DMS53 treated with DMSO at 0.1 percent for 48 hours (cell line): ENCODE measurements around the gene DCLK2.

Experiments
- DNase-seq: peaks from one replicate; lab custom pipeline; 2025; ENCODE audit not compliant: unreplicated experiment; lab: John Stamatoyannopoulos, UW

Gene DCLK2

GRCh38 chr4:150068300-150068960 lies 9.8 kb upstream of the DCLK2 start:
- no peak for DNase-seq

- DNase-seq = no peak
Observed at GRCh38 chr4:150069353-150069752, 8.9 kb upstream of the DCLK2 start.

GRCh38 chr4:150070464-150071170 lies 7.6 kb upstream of the DCLK2 start:
- no peak for DNase-seq

GRCh38 chr4:150072471-150072870 lies 5.8 kb upstream of the DCLK2 start:
- no peak for DNase-seq

- DNase-seq = no peak
Observed at GRCh38 chr4:150072906-150073714, 5.1 kb upstream of the DCLK2 start.

GRCh38 chr4:150074064-150074463 lies 4.2 kb upstream of the DCLK2 start:
- DNase-seq = no peak

- DNase-seq = peak; percentile 15
Observed at GRCh38 chr4:150078579-150079080, 385 bp downstream of the DCLK2 start.

- DNase-seq = peak; percentile 23
Observed at GRCh38 chr4:150079081-150079581, 886 bp downstream of the DCLK2 start.

- no peak for DNase-seq
Observed at GRCh38 chr4:150080337-150080736, 2.1 kb downstream of the DCLK2 start.

GRCh38 chr4:150080875-150081274 lies 2.6 kb downstream of the DCLK2 start:
- no peak for DNase-seq

GRCh38 chr4:150082241-150082640 lies 4.0 kb downstream of the DCLK2 start:
- no peak for DNase-seq

- no peak for DNase-seq
Observed at GRCh38 chr4:150087006-150087405, 8.8 kb downstream of the DCLK2 start.

GRCh38 chr4:150089732-150090131 lies 11.5 kb downstream of the DCLK2 start:
- DNase-seq = no peak

GRCh38 chr4:150090836-150091235 lies 12.6 kb downstream of the DCLK2 start:
- no peak for DNase-seq

- no peak for DNase-seq
Observed at GRCh38 chr4:150094676-150095075, 16.4 kb downstream of the DCLK2 start.

GRCh38 chr4:150096625-150097024 lies 18.4 kb downstream of the DCLK2 start:
- no peak for DNase-seq

- DNase-seq = no peak
Observed at GRCh38 chr4:150098214-150098613, 20.0 kb downstream of the DCLK2 start.

- DNase-seq = no peak
Observed at GRCh38 chr4:150104404-150105027, 26.3 kb downstream of the DCLK2 start.

GRCh38 chr4:150106886-150107285 lies 28.6 kb downstream of the DCLK2 start:
- DNase-seq = no peak

- DNase-seq = no peak
Observed at GRCh38 chr4:150108691-150109090, 30.4 kb downstream of the DCLK2 start.

- DNase-seq = no peak
Observed at GRCh38 chr4:150114641-150115040, 36.4 kb downstream of the DCLK2 start.
